IMR-90 (cell line): ENCODE measurements around the gene SIK3. TPM values are rescaled to one million over a fixed set of nuclear protein-coding genes. Genes with fewer than 3 reads are reported as not detected.

Source experiments
- MAZ ChIP-seq: IDR thresholded peaks from 2 replicates; pipeline ENCODE4 v1.6.1; 2012; ENCODE audit warnings: low read depth, mild to moderate bottlenecking, low read length, improper control_type of control experiment, moderate library complexity, borderline replicate concordance
- polyA plus RNA-seq, 3 experiments: library from polyadenylated mRNA; depleted of rRNA; stranded (reverse); fragments of >200 nt; gene quantifications; 2 replicates each; pipeline ENCODE4 v1.2.3, GENCODE V29; 2012; ENCODE audit warnings: low replicate concordance in 1 of 3
- total RNA-seq: library from RNA; depleted of rRNA; stranded (reverse); fragments of >200 nt; gene quantifications from 2 replicates; pipeline ENCODE4 v1.2.3, GENCODE V29; 2012
- TF ChIP-seq, protein P1 (sequence below): fragments of 150-350 bp; IDR thresholded peaks from 2 replicates; pipeline ENCODE4 v1.6.1; 2017; ENCODE audit warnings: mild to moderate bottlenecking, antibody characterized with exemption, low read length, low read depth

SIK3 gene
- total and polyA plus RNA-seq, 2 of the 4 experiments (the other 2 are of a cell fraction), result 8.2 to 9.1 TPM

DNA sequence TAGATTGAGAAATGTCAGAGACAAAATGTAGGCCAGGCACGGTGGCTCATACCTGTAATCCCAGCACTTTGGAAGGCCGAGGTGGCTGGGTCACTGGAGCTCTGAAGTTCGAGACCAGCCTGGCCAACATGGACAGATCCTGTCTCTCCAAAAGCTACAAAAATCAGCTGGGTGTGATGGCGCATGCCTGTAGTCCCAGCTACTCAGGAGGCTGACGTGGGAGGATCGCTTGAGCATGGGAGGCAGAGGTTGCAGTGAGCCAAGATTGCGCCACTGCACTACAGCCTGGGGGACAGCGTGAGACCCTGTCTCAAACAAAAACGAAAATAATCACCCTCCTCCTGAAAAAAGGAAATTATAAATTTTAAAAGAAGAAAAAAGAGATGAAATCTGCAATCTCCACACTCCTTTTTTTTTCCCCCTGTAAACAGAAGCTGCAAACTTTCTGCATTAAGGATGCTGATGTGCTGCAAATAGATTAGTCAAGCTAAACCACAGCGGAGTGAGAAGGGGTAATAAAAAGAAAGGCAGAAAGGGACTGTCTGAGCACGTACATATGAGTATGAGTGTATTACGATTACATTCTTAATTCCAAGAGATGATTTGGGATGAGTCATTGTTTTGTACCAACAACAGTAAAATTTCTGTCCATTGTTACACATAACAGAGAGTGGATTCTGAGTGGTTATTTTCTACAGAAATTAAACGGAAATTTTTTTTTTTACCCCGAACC lies 87.3 kb downstream of the SIK3 start (continued):
- TF ChIP-seq, protein P1, sequence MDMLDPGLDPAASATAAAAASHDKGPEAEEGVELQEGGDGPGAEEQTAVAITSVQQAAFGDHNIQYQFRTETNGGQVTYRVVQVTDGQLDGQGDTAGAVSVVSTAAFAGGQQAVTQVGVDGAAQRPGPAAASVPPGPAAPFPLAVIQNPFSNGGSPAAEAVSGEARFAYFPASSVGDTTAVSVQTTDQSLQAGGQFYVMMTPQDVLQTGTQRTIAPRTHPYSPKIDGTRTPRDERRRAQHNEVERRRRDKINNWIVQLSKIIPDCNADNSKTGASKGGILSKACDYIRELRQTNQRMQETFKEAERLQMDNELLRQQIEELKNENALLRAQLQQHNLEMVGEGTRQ, result no peak
- no peak for TF ChIP-seq MAZ
